Measurements from ENCODE around the gene RFWD3.

DNA sequence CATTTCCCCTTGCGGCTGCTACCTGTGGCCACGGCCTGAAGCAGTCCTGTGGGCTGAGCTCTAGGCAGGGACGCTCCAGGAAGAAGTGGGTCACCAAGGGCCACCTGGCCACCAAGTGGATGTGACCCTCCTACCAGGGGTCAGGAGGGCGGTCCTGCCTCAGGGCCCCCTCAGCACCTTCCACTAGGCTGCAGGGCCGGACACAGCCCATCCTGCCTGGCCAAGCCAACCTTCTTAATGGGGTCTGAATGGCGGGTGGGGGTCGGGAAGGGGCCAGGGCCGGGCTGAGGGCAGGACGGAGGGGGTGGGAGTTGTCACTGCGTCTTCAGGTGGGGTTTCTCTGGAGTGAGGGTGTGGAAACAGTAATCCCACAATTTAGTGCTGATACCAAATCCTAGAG, 47.2 kb upstream of the RFWD3 start:
- TF ChIP-seq, protein P1, sequence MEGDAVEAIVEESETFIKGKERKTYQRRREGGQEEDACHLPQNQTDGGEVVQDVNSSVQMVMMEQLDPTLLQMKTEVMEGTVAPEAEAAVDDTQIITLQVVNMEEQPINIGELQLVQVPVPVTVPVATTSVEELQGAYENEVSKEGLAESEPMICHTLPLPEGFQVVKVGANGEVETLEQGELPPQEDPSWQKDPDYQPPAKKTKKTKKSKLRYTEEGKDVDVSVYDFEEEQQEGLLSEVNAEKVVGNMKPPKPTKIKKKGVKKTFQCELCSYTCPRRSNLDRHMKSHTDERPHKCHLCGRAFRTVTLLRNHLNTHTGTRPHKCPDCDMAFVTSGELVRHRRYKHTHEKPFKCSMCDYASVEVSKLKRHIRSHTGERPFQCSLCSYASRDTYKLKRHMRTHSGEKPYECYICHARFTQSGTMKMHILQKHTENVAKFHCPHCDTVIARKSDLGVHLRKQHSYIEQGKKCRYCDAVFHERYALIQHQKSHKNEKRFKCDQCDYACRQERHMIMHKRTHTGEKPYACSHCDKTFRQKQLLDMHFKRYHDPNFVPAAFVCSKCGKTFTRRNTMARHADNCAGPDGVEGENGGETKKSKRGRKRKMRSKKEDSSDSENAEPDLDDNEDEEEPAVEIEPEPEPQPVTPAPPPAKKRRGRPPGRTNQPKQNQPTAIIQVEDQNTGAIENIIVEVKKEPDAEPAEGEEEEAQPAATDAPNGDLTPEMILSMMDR (IDR thresholded peaks at IDR 0.05; ENCODE audit: poor library complexity), result no peak
- TF ChIP-seq EZH2 (IDR thresholded peaks at IDR 0.05; ENCODE audit: borderline replicate concordance) (no peak), EZH2phosphoT487 (IDR thresholded peaks at IDR 0.05; ENCODE audit: low read depth, severe bottlenecking, unreplicated experiment) (no peak)
